Gastrocnemius medialis (tissue), 4 donors: Measurements from ENCODE around the gene METTL17.
"Not testable (repeated sequence)": the region's sequence is repeated elsewhere in the genome, so short reads cannot be mapped to it uniquely, and the experiment has no call there.

Experiments used
- POLR2A ChIP-seq, 2 donors: fragments of 450-650 bp; IDR thresholded peaks; one replicate each; pipeline ENCODE4 v1.6.1; 2017; ENCODE audit warnings: antibody characterized with exemption in 2 of 2, mild to moderate bottlenecking in 2 of 2, moderate library complexity in 2 of 2
- TF ChIP-seq, protein P1 (sequence below), 5 experiments: fragments of 450-650 bp in 3 of 5; fragments of 200-600 bp in 2 of 5; sonication (generic) in 2 of 5; IDR thresholded peaks in 4 of 5; conservative IDR thresholded peaks in 1 of 5; 1 replicate in 4 of 5; 2 replicates in 1 of 5; pipeline ENCODE4 v1.5.1; 2016 to 2019; ENCODE audit warnings: antibody characterized with exemption in 5 of 5, mild to moderate bottlenecking in 3 of 5, moderate library complexity in 3 of 5

DNA sequence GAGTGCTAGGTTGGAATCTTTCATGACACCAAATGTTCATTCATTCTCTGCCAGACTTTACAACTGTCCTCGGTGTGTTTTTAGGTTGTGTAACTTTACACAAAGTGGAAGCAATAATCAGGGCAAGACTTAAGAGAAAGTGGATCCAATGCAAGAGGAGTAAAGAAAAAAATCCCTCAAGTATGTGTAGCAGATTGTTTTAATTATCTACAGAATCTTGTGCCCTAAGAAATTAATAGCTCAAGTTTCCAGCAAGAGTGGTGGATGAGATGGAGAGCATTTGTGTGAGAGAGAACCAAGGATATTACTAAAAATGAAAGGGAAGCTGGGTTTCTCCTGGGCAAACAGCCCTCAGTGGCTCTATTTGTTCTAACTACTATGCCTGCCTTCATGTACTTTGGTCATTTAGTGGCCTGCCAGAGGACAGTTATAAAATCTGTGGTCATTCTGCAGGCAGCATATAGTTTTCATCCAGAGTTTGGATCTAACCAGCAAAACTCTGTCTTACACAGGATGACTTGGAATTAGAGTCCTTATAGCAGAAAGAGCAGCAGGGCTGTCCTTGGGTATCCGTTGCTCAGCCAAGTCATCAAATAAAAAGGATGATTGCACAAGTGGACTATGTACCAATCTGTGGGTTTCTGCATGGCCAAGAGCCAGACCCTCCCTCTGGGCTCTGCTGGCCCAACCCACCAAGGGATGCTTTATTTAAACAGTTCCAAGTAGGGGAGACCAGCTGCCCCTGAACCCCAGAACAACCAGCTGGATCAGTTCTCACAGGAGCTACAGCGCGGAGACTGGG is 34.8 kb upstream of the METTL17 start, which contains the start of gene RNASE2:
- not testable (repeated sequence) for TF ChIP-seq POLR2A (IDR thresholded peaks at IDR 0.05)
- TF ChIP-seq, protein P1, sequence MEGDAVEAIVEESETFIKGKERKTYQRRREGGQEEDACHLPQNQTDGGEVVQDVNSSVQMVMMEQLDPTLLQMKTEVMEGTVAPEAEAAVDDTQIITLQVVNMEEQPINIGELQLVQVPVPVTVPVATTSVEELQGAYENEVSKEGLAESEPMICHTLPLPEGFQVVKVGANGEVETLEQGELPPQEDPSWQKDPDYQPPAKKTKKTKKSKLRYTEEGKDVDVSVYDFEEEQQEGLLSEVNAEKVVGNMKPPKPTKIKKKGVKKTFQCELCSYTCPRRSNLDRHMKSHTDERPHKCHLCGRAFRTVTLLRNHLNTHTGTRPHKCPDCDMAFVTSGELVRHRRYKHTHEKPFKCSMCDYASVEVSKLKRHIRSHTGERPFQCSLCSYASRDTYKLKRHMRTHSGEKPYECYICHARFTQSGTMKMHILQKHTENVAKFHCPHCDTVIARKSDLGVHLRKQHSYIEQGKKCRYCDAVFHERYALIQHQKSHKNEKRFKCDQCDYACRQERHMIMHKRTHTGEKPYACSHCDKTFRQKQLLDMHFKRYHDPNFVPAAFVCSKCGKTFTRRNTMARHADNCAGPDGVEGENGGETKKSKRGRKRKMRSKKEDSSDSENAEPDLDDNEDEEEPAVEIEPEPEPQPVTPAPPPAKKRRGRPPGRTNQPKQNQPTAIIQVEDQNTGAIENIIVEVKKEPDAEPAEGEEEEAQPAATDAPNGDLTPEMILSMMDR (IDR thresholded peaks at IDR 0.05 in 4 of 5, conservative IDR thresholded peaks at IDR 0.05 in 1 of 5) = not testable (repeated sequence)
